ENCODE data around the gene ZDHHC7. TPM values are rescaled to one million over a fixed set of nuclear protein-coding genes. Genes with fewer than 3 reads are reported as not detected.
"Not testable (repeated sequence)": the region's sequence is repeated elsewhere in the genome, so short reads cannot be mapped to it uniquely, and the experiment has no call there.

The ZDHHC7 gene
- total RNA-seq, 4 donors from 2014 or later: 45.6 to 68.8 (median 54.3) TPM

DNA sequence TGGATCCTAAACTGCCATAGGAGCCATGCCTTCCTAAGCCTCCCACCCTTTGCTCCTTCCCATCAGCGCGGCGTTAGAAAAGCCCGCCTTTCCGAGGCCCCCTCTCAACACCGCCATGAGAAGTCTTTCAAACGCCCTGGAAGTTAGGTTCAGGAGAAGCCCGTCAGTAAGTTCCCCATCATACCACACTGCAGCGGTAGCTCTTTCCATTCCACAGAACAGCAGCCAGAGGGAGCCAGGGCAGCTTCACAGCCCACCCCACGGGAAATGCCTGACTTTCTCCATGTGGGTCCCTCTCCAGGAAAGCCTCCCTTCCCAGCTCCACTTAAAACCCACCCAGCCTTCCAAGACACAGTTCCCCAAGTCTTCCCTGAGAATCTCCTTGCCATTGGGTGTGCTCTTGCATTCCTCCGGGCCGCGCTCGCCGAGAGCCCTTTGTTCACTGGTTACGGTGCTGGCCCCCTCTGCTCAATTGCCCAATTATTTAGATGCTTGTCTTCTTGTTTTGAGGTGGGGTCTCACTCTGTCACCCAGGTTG lies 44.9 kb upstream of the ZDHHC7 start:
- 73% methylated on average over 16 of the region's 16 CpGs for WGBS
- TF ChIP-seq EP300 (IDR thresholded peaks at IDR 0.05): no peak
- TF ChIP-seq POLR2AphosphoS5 (IDR thresholded peaks at IDR 0.05): no peak
- TF ChIP-seq POLR2A (IDR thresholded peaks at IDR 0.05; ENCODE audit: low read depth): no peak
- TF ChIP-seq, protein P1, sequence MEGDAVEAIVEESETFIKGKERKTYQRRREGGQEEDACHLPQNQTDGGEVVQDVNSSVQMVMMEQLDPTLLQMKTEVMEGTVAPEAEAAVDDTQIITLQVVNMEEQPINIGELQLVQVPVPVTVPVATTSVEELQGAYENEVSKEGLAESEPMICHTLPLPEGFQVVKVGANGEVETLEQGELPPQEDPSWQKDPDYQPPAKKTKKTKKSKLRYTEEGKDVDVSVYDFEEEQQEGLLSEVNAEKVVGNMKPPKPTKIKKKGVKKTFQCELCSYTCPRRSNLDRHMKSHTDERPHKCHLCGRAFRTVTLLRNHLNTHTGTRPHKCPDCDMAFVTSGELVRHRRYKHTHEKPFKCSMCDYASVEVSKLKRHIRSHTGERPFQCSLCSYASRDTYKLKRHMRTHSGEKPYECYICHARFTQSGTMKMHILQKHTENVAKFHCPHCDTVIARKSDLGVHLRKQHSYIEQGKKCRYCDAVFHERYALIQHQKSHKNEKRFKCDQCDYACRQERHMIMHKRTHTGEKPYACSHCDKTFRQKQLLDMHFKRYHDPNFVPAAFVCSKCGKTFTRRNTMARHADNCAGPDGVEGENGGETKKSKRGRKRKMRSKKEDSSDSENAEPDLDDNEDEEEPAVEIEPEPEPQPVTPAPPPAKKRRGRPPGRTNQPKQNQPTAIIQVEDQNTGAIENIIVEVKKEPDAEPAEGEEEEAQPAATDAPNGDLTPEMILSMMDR (IDR thresholded peaks at IDR 0.05): peak; percentile 26 to 47 (median 31)
- peak overlapping the region; percentile 65 to 71 (median 70) for H3K27ac ChIP-seq (replicated peaks in 1 of 4)
- no peaks in the 10 kb centered on the region for H3K9me3 ChIP-seq
- no peaks in the 10 kb centered on the region for H3K27me3 ChIP-seq
- peaks cover 0 to 4% (median 0%) of the 10 kb centered on the region in 4 donors for H3K36me3 ChIP-seq
- intact Hi-C loops (cut with DNase I): no loop called here
- H3K4me3 ChIP-seq: peak overlapping the region; percentile 35 to 45 (median 43)
- peaks cover 20 to 25% (median 22%) of the 10 kb centered on the region in 4 donors for H3K4me1 ChIP-seq
- DNase-seq (ENCODE audit: extremely low spot score): no peak

DNA sequence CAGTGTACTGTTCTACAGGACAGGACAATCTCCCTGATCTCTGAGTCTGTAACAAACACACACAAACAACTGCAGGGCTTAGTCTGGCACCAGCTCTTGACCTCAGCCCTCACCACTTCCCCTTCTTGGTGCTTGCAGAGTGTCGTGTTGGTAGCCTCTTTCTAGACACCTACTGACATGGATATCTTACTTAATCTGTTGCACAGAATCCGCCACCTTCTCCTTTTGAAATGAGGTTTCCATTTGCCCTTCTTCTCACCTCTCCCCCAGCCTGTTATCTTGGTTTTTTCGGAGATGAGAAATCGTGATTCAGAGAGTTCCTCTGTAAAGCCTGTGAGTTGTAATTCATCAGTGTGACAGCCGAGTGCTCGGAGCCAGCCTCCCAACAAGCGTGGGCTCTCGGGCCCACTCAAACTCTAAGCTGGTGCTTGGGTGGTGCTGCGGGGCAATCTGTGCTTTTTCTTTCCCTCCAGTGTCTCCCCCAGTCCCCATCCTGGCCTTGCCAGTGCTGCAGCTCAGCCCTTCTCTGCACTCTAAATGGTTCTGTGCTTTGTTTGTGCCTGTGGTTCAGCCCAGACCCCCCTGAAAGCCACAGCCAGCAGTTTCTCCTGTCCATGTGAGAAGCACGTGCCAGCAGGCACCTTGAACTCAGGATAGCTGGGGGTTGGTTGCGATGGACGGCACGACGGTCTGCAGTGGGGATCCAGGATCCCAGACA lies 44.3 kb upstream of the ZDHHC7 start:
- no peaks in the 10 kb centered on the region for H3K9me3 ChIP-seq
- no peaks in the 10 kb centered on the region for H3K27me3 ChIP-seq
- peaks cover 20 to 25% (median 24%) of the 10 kb centered on the region in 4 donors for H3K4me1 ChIP-seq
- H3K36me3 ChIP-seq: peaks cover 0 to 4% (median 0%) of the 10 kb centered on the region in 4 donors
- TF ChIP-seq, protein P1 (IDR thresholded peaks at IDR 0.05): no peak
- TF ChIP-seq POLR2AphosphoS5 (IDR thresholded peaks at IDR 0.05): peak; percentile 49 to 52
- peak overlapping the region; percentile 35 to 45 (median 43) for H3K4me3 ChIP-seq
- no peak for DNase-seq (ENCODE audit: extremely low spot score)
- intact Hi-C loops (cut with DNase I): no loop called here
- peak overlapping the region; percentile 65 to 71 (median 70) for H3K27ac ChIP-seq (replicated peaks in 1 of 4)
- 20% methylated on average over 9 of the region's 14 CpGs for WGBS

DNA sequence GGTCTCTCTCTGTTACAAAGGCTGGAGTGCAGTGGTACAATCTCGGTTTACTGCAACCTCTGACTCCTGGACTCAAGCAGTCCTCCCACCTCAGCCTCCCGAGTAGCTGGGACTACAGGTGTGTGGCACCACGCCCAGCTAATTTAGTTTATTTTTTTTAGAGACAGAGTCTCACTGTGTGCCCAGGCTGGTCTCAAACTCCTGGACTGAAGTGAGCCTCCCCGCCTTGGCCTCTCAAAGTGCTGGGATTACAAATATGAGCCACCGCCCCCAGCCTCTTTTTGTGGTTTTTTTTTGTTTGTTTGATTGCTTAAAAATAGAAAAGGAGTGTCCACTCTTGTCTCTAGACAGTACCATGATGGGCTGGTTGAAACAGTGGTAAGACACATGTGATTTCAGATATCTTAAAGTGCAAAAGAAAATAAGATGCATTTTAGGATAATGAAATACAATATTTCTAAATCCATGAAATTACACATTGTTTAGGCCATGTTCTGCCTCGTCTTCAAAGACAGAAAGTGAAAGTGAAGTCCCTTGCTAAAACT lies 43.7 kb upstream of the ZDHHC7 start:
- WGBS: 53% methylated on average over 6 of the region's 6 CpGs
- intact Hi-C loops (cut with DNase I): no loop called here
- H3K36me3 ChIP-seq: peaks cover 0 to 4% (median 0%) of the 10 kb centered on the region in 4 donors
- no peaks in the 10 kb centered on the region for H3K9me3 ChIP-seq
- H3K27me3 ChIP-seq: no peaks in the 10 kb centered on the region
- TF ChIP-seq EP300 (IDR thresholded peaks at IDR 0.05) (no peak), POLR2AphosphoS5 (IDR thresholded peaks at IDR 0.05) (no peak), POLR2A (IDR thresholded peaks at IDR 0.05; ENCODE audit: low read depth) (no peak)
- TF ChIP-seq, protein P1 (IDR thresholded peaks at IDR 0.05): no peak
- H3K4me1 ChIP-seq: peaks cover 20 to 27% (median 26%) of the 10 kb centered on the region in 4 donors
- H3K27ac ChIP-seq (replicated peaks in 1 of 4): peak overlapping the region; percentile 65 to 71 (median 70)
- DNase-seq (ENCODE audit: extremely low spot score): no peak
- peak overlapping the region; percentile 35 to 45 (median 43) for H3K4me3 ChIP-seq

DNA sequence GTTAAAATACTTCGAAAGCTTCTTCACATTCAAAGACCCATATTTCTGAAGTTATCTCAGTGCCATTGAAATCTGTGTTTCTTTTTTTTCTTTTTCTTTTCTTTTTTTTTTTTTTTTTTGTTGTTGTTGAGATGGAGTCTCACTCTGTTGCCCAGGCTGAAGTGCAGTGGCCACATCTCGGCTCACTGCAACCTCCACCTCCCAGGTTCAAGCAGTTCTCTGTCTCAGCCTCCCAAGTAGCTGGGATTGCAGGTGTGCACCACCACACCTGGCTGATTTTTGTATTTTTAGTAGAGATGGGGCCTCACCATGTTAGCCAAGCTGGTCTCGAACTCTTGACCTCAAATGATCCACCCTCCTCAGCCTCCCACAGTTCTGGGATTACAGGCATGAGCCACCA lies 43.0 kb upstream of the ZDHHC7 start:
- H3K27me3 ChIP-seq; H3K9me3 ChIP-seq; H3K4me3 ChIP-seq; DNase-seq (ENCODE audit: extremely low spot score); H3K36me3 ChIP-seq; intact Hi-C loops (cut with DNase I): not testable (repeated sequence)
- Histone ChIP-seq H3K4me1 (peaks cover 20 to 27% (median 26%) of the 10 kb centered on the region in 4 donors), H3K27ac (replicated peaks in 1 of 4) (peak overlapping the region; percentile 65 to 71 (median 70))
- WGBS: 93% methylated on average over 3 of the region's 3 CpGs

DNA sequence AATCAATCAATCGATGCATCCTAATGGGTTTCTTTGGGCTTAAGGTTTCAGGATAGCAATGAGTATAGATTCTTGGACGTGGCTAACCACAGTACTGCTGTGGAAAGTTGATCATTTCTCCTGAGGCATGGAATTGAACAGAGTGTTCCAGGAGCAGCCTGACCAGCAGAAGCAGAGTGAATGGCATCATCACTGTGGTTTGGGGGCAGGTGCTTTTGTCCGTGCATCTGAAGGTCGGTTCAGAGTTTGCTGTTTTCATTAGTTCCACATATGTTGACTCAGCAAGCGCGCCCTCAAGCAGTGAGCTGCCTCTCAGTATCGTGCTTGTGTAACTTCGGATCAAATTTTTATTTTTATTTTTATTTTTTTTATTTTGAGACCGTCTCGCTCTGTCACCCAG lies 41.2 kb upstream of the ZDHHC7 start:
- H3K9me3 ChIP-seq: no peaks in the 10 kb centered on the region
- WGBS: 93% methylated on average over 10 of the region's 10 CpGs
- peaks cover 0 to 5% (median under 1%) of the 10 kb centered on the region in 4 donors for H3K36me3 ChIP-seq
- no peak overlapping the region for H3K4me3 ChIP-seq
- DNase-seq (ENCODE audit: extremely low spot score): no peak
- H3K4me1 ChIP-seq: peaks cover 19 to 27% (median 26%) of the 10 kb centered on the region in 4 donors
- intact Hi-C loops (cut with DNase I): no loop called here
- TF ChIP-seq POLR2AphosphoS5 (IDR thresholded peaks at IDR 0.05): no peak
- no peak for TF ChIP-seq POLR2A (IDR thresholded peaks at IDR 0.05; ENCODE audit: low read depth)
- TF ChIP-seq, protein P1 (IDR thresholded peaks at IDR 0.05): no peak
- no peak for TF ChIP-seq EP300 (IDR thresholded peaks at IDR 0.05)
- H3K27me3 ChIP-seq: no peaks in the 10 kb centered on the region
- H3K27ac ChIP-seq (replicated peaks in 1 of 4): no peak overlapping the region
